Adrenal gland (tissue), 12 donors: ENCODE results near the gene CEP83. TPM values are rescaled to one million over a fixed set of nuclear protein-coding genes. Genes with fewer than 3 reads are reported as not detected.

Source experiments
- DNase-seq, 7 donors: peaks; one replicate each; pipeline ENCODE4 v3.0.0-alpha.2; 2019 to 2020
- H3K27ac ChIP-seq, 5 donors: fragments of 200-600 bp; sonication (generic) in 4 of 5; 1 replicate in 3 of 5; 2 replicates in 2 of 5; pipeline versions ENCODE4 v1.5.1 to v1.8.0; 2016 to 2020; ENCODE audit warnings: mild to moderate bottlenecking in 1 of 5
- H3K27me3 ChIP-seq: fragments of 200-600 bp; 2 replicates; pipeline ENCODE4 v1.8.0; 2021
- H3K36me3 ChIP-seq, 2 donors: fragments of 200-600 bp; replicated peaks in 1 of 2; 1 replicate in 1 of 2; 2 replicates in 1 of 2; pipeline versions ENCODE4 v1.5.1 to v1.8.0; 2018 to 2022
- H3K4me1 ChIP-seq, 2 donors: fragments of 200-600 bp; replicated peaks in 1 of 2; 1 replicate in 1 of 2; 2 replicates in 1 of 2; pipeline versions ENCODE4 v1.5.1 to v1.8.0; 2018 to 2021
- H3K4me3 ChIP-seq, 4 donors: fragments of 200-600 bp; sonication (generic) in 3 of 4; one replicate each; pipeline ENCODE4 v1.5.1; 2016 to 2018
- H3K9me3 ChIP-seq, 3 donors: fragments of 200-600 bp; sonication (generic) in 1 of 3; replicated peaks in 1 of 3; 1 replicate in 2 of 3; 2 replicates in 1 of 3; pipeline versions ENCODE4 v1.5.1 to v1.8.0; 2016 to 2021
- CTCF ChIP-seq, 6 experiments: fragments of 450-650 bp in 4 of 6; fragments of 200-600 bp in 2 of 6; sonication (generic) in 1 of 6; IDR thresholded peaks; 1 replicate in 5 of 6; 2 replicates in 1 of 6; pipeline versions ENCODE4 v1.5.1 to v1.8.0; 2016 to 2021; ENCODE audit warnings: antibody characterized with exemption in 6 of 6, mild to moderate bottlenecking in 2 of 6, moderate library complexity in 1 of 6
- POLR2A ChIP-seq, 2 donors: fragments of 450-650 bp; IDR thresholded peaks; one replicate each; pipeline ENCODE4 v1.6.1; 2017; ENCODE audit warnings: antibody characterized with exemption in 2 of 2, mild to moderate bottlenecking in 2 of 2, moderate library complexity in 1 of 2
- WGBS, 4 donors: extraction: QIAGEN DNeasy Blood & Tissue Kit in 2 of 4; methylation state at CpG; one replicate each; pipeline versions ENCODE4 v1.1.5 to v1.1.7; 2013 to 2017; 5-methylcytosine and 5-hydroxymethylcytosine counted together
- intact Hi-C, 2 donors: fragments of 100-400 bp; cut with DNase I; formaldehyde crosslinking; loops; one replicate each; pipeline versions ENCODE4 v1.14.1 to v1.15.0; 2022 to 2023
- polyA plus RNA-seq, 3 donors: library from polyadenylated mRNA; stranded (reverse); fragments of 200-250 nt in 2 of 3; fragments of 350-450 nt in 1 of 3; fragmentation: Illumina TruSeq in 1 of 3; extraction: RNeasy Lipid Tissue Mini Kit (QIAGEN cat#74804) in 1 of 3; gene quantifications; one replicate each; pipeline ENCODE4 v1.2.3, GENCODE V29; 2013 to 2014
- total RNA-seq, 9 donors: library from RNA; depleted of rRNA in 4 of 9; stranded (reverse); fragments of >200 nt in 4 of 9; fragments of 120-200 nt in 1 of 9; fragmentation: NEBNext Ultra II Directional in 1 of 9; extraction: Animal tissue kit (Norgen Biotek cat#: 25700) in 1 of 9; gene quantifications; one replicate each; pipeline versions ENCODE4 v1.1.0 to v1.2.4, GENCODE V29; 2013 to 2023
- donor health status: healthy with polysubstance abuse.
- donor health status: Bipolar disorder and iron deficiency.
- donor health status: DM: yes; HTN: yes; CAD: no.
- donor health status: DM: no; HTN: no; CAD: no.
- donor health status: DM: no; HTN: no; CAD: no.
- donor health status: DM: yes; HTN: yes; CAD: no.

CEP83 gene
- total and polyA plus RNA-seq, 12 donors, result 7.8 to 30.4 (median 18.4) TPM

- Histone ChIP-seq H3K36me3 (no peaks in the 10 kb centered on the region), H3K27ac (no peak overlapping the region), H3K9me3 (peaks cover 0 to 15% (median 7%) of the 10 kb centered on the region in 3 donors), H3K4me3 (no peak overlapping the region), H3K4me1 (no peaks in the 10 kb centered on the region), H3K27me3 (no peaks in the 10 kb centered on the region)
- WGBS, 4 donors, result 60 to 71% (median 66%) methylated on average over 1 of the region's 1 CpG
- TF ChIP-seq POLR2A (IDR thresholded peaks at IDR 0.05) (no peak), CTCF (IDR thresholded peaks at IDR 0.05) (no peak)
- intact Hi-C loops, result loop anchor here (10.0 kb wide), 2 partner anchors 289 to 299 kb away; partner anchors contain the start of gene PLXNC1 (in 1 of the 2)
- DNase-seq, result no peak
These were observed 25.9 kb downstream of the CEP83 start for GRCh38 chr12:94433744-94434143.

GRCh38 chr12:94430304-94430703, 29.4 kb downstream of the CEP83 start:
- H3K9me3 ChIP-seq, result peaks cover 0 to 15% (median 7%) of the 10 kb centered on the region in 3 donors
- H3K4me3 ChIP-seq, result no peak overlapping the region
- DNase-seq, result no peak
- H3K4me1 ChIP-seq, result peaks cover 3 to 18% of the 10 kb centered on the region in 2 donors
- no peaks in the 10 kb centered on the region for H3K27me3 ChIP-seq
- H3K27ac ChIP-seq, result no peak overlapping the region
- TF ChIP-seq POLR2A (IDR thresholded peaks at IDR 0.05) (no peak), CTCF (IDR thresholded peaks at IDR 0.05) (no peak)
- intact Hi-C loops, result loop anchor here (10.0 kb wide), 2 partner anchors 286 to 296 kb away; partner anchors contain the start of gene PLXNC1 (in 1 of the 2)
- H3K36me3 ChIP-seq, result no peaks in the 10 kb centered on the region

GRCh38 chr12:94429633-94430032, 30.0 kb downstream of the CEP83 start:
- DNase-seq, result no peak
- Histone ChIP-seq H3K4me3 (no peak overlapping the region), H3K36me3 (no peaks in the 10 kb centered on the region), H3K27ac (no peak overlapping the region), H3K9me3 (peaks cover 0 to 15% (median 7%) of the 10 kb centered on the region in 3 donors), H3K27me3 (no peaks in the 10 kb centered on the region), H3K4me1 (peaks cover 3 to 18% of the 10 kb centered on the region in 2 donors)
- TF ChIP-seq POLR2A (IDR thresholded peaks at IDR 0.05) (no peak), CTCF (IDR thresholded peaks at IDR 0.05) (no peak)
- intact Hi-C loops, result loop anchor here (10.0 kb wide), 2 partner anchors 285 to 295 kb away; partner anchors contain the start of gene PLXNC1 (in 1 of the 2)

GRCh38 chr12:94429191-94429590, 30.5 kb downstream of the CEP83 start:
- no peak for TF ChIP-seq POLR2A (IDR thresholded peaks at IDR 0.05)
- TF ChIP-seq CTCF (IDR thresholded peaks at IDR 0.05), result no peak
- peaks cover 0 to 15% (median 7%) of the 10 kb centered on the region in 3 donors for H3K9me3 ChIP-seq

More at GRCh38 chr12:94429191-94429590, 30.5 kb downstream of the CEP83 start:
- 84 to 100% (median 96%) methylated on average over 1 to 2 of the region's 2 CpGs for WGBS, 4 donors
- Histone ChIP-seq H3K36me3 (no peaks in the 10 kb centered on the region), H3K4me1 (peaks cover 3 to 18% of the 10 kb centered on the region in 2 donors), H3K27ac (no peak overlapping the region), H3K4me3 (no peak overlapping the region), H3K27me3 (no peaks in the 10 kb centered on the region)
- no peak for DNase-seq
- intact Hi-C loops, result no loop called here
